Activated CD4-positive, CD25-positive, alpha-beta regulatory T cell treated with anti-CD3 and anti-CD28 coated beads, Interleukin-2, amount 50 U/mL, for 16 hours (primary cell): ENCODE data around the gene LILRB2.
"Not testable (repeated sequence)": the region's sequence is repeated elsewhere in the genome, so short reads cannot be mapped to it uniquely, and the experiment has no call there.

ENCODE experiments used
- DNase-seq: peaks from one replicate; pipeline ENCODE4 v3.0.0-alpha.2; 2020; ENCODE audit warnings: low read depth, low spot score

The LILRB2 gene

DNA sequence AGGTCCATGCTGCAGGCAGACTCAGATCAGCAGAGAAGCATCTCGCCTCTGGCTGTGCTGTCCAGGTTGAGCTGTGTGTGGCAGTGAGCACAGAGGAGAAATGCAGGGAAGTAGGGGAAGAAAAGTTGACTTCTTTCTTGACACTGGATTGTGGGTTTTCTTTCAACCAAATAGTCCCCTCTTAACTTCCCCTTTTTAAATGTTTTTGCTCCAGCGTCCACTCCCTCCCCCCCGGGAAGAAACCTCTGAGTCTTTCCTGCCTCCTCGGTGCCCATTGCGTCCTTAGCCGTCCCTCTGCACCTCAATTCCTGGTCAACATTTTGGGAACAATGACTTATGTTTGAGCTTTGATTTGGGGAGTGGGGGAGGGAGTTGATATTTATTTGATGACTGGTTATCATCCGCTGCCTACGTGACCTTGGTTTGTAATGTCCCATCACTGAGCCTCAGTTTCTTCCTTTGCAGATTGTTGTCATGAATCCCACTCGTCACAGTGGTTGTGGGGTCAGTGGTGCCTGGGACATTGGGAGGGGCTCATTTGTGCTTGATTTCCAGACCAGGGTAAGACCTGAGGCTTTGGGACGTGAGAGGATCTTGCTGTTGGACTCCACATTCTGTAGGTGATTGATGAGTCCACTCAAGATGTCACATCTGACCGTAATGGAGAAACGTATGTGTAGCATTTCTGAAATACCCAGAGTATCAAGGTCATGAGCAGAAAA is at the start of gene LILRB2:
Gene LILRB2 (minus strand): TSS at position 104 of the 722 bp plus-strand sequence. CDS start 614 bp downstream, outside the sequence.
- DNase-seq = no peak

DNA sequence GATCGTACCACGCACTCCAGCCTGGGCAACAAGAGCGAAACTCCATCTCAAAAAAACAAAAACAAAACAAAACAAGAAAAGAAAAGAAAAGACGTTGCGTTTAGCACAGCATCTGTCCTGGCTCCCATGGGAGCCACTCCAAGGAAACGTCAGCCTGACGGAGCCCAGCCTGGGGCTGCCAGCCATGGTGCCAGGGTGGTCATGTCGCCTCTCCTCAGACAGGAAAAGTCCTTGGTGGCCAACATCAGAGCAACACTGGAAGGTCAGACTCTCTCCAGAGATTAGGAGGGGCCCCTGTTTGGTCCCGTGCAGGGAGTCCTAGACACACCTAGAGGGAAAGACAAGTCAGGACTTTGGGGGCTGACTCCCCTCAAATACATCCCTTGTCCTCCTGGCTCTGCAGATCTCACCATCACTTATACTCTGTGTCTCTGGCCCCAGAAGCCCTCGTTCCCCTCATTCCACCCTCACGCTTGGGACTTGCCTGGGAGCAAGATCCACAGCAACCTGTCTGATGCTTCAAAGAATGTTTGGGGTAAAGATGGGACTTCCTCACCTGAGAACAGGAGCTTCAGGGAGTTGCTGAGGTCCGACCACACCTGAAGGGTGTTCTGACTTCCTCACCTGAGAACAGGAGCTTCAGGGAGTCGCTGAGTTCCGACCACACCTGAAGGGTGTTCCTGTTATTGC is 48.7 kb upstream of the LILRB2 start:
- no peak for DNase-seq

DNA sequence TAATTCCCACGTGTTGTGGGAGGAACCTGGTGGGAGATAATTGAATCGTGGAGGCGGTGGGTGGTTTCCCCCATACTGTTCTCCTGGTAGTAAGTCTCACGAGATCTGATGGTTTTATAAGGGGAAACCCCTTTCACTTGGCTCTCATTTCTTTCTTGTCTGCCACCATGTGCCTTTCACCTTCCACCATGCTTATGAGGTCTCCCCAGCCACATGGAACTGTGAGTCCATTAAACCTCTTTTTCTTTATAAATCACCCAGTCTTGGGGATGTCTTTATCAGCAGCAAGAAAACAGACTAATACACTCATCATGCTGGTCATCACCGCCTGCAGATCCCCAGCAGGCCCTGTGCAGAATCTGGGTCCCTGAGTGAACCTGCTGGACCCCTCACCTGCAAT is 47.9 kb upstream of the LILRB2 start:
- DNase-seq = not testable (repeated sequence)

DNA sequence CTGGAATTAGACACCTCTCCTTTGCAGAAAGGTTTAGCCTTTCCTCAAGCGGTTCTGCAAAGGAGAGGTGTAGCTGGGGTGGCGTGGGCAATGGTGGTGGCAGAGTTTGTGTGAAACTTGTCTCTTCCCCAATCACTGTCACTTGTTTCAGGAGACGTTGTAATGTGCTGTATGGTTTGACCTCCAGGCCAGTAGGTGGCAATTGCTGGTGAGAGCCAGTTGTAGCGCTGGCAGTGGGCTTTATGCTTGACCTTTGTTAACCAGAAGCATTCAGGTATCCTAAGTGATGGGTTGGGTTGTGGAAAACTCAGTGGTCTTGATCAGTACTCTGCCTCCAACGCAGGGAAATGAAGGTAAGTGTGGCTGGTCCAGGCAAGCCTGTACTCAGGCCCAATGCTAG is 44.7 kb upstream of the LILRB2 start:
- no peak for DNase-seq

DNA sequence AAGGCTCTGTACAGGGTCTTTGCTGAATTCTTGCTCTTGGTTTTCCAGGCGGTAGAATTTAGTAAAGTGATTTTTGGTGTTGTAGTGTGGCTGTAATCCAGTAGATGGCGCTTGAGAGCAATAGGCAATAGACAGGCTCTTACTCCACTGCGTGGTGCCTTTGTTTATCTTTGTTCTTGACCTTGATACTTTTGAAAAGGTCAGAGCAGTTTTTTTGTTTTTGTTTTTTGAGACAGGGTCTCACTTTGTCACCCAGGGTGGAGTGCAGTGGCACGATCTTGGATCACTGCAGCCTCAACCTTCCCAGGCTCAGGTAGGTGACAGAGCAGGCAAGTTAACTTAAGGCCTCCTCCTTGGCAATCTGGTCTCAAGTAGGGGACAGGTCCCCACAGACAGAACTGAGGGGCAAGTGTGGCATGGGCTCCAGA is 44.3 kb upstream of the LILRB2 start:
- peak; percentile 24 for DNase-seq

DNA sequence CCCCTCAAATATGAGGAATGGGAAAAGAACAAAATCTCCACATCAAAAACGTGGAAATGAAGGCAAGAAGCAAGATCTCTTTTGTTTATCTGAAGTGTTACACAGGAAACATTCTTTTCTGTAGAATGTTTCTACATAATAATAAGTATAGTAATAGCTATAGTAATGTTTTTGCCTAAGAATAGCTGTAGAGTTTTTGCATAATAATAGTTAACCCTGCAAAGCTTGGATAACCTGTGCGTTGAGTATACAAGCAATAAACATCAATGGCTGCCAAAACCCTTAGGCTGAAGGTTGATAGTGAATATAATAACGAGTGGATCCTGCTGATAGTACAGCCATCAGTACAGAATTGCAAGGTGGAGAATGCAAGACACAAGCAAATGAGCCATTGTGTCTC is 43.2 kb upstream of the LILRB2 start:
- no peak for DNase-seq

DNA sequence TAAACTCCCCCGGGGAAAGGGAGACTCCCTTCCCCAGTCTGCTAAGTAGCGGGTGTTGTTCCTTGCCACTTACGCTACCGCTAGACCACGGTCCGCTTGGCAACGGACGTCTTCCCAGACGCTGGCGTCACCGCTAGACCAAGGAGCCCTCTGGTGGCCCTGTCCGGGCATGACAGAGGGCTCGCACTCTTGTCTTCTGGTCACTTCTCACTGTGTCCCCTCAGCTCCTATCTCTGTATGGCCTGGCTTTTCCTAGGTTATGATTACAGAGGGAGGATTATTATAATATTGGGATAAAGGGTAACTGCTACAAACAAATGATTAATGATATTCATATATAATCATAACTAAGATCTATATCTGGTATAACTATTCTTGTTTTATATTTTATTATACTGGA is 42.0 kb upstream of the LILRB2 start:
- DNase-seq = not testable (repeated sequence)

DNA sequence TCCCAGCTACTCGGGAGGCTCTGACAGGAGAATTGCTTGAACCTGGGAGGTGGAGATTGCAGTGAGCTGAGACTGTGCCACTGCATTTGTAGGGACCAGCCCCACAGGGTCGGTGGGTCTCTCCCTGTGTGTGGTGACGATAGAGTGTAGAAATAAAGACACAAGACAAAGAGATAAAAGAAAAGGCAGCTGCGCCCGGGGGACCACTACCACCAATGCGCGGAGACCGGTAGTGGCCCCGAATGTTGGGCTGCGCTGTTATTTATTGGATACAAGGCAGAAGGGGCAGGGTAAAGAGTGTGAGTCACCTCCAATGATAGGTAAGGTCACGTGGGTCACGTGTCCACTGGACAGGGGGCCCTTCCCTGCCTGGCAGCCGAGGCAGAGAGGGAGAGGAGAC is 41.4 kb upstream of the LILRB2 start:
- DNase-seq = not testable (repeated sequence)

DNA sequence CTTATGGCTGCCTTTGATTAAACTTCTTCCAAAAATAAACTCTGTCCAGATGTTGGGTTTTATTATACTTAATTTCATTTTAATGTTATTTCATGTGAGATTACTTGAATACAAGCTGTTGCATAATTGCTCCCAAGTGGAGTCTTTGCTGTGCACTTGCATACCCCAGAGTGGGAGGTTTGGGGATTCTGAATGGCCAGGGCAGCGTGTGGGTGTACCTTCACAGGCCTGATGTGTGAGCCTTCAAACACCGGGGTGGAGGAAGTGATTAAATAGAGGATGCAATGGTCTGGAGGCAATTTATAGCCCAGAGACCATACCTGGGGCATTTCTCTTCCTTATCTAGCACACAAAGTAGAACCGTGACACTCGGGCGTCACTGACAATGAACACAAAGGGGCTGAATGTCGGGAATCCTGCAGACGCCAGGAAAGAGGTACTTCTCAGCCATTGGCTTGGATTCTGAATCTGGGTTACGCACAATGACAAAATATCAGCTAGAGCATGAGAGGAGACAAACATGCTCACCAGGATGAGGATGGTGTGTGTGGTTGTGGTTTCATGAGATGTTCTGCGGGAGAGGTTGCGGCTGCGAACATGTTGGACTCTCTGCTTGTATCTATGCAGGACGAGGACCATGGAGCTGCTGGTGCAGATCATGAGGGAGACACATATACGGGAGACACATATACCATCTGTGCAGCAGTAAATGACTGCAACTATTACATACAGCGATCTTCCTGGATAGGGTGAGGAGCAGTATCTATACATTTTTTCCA is 39.2 kb upstream of the LILRB2 start:
- DNase-seq = no peak

DNA sequence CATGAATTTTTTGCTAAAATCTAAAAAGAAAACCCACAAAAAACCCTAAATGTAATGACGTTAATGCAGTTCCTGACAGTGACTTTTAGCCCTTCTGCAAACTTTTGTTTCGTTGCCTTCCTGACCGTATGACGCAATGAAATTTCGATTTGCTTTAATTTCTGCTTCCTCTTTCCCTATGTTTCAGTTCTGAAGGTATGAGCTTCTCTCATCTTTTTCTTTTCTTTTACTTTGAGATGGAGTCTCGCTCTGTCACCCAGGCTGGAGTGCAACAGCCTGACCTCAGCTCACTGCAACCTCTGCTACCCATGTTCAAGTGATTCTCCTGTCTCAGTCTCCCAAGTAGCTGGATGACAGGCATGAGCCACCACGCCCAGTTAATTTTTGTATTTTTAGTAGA is 38.1 kb upstream of the LILRB2 start:
- no peak for DNase-seq

DNA sequence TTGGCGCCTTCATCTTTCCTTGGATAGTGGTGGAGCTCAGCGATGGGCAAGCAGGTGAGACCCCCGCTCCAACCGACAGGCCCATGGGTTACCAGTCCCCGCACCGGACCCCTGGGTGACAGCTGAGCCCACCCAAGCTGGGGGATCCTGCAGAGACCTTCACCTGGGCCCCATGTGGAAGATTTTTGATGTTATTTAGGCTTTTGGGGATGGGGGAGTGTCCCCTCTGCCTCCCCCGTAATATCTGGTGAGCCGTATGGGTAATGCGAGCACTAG is 37.0 kb upstream of the LILRB2 start:
- no peak for DNase-seq

DNA sequence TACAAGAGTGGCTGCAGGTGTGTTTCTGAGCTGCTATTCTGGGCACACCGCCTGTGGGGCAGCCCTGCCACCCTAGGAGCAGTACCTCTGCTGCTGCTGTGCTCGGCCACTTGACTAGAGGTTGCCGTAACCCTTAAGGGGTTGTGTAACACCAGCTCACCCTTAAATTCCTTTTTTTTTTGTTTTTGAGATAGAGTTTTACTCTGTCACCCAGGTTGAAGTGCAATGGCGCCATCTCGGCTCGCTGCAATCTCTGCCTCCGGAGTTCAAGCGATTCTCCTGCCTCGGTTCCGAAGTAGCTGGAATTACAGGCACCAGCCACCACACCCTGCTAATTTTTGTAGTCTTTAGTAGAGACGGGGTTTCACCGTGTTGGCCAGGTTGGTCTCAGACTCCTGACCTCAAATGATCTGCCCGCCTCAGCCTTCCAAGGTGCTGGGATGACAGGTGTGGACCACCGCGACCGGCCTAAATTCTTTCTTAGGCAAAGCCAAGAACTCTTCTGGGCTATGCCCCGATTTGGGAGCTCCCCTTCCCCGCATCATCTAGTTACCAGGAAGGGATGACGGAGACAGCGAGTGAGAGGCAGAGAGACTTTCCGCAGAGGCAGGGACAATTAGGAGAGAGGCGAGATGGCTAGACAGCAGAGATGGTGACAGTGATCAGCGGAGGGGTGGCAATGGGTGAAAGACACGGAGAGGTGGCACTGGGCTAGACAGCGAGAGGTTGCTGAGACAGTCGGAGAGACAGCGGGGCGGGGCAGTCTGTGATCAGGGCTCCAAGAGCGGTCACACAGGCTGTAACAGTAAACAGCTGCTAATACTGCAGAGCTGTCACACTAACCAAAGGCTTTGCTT is 36.4 kb upstream of the LILRB2 start:
- DNase-seq = no peak

DNA sequence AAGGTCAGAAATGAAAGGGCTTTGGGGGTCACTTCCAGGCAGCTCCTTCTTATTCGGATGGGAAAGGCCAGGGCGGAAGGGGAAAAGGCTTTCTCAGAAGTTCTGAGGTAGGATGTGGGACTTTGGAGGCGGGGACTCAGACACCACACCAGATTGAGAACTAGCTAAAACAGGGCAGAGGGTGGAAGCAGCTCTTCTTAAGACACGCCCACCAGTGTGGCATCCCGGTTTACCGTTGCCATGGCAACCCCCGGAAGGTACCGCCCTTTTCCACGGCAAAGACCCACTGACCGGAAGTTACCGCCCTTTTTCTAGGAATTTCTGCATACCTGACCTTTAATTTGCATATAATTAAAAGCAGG is 35.8 kb upstream of the LILRB2 start:
- no peak for DNase-seq

DNA sequence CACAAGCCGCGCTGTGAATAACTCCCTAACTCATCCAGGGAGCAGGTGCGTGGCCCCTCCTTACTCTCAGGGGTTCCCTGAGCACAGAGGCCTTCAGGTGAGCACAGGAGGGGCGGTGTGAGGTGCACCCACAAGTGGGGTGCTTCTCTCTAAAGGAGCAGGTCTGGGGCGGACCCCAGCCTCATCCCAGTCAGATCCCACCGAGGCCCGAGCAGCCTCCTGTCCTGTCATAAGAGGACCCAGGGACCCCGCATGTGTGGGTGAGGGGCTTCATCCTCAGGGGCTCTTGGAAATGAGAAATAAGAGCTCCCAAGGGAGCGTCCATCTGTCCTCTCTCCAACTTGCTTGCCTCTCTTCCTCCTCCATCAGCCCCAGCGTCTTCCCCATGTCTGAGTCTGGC is 35.0 kb upstream of the LILRB2 start:
- DNase-seq = no peak

DNA sequence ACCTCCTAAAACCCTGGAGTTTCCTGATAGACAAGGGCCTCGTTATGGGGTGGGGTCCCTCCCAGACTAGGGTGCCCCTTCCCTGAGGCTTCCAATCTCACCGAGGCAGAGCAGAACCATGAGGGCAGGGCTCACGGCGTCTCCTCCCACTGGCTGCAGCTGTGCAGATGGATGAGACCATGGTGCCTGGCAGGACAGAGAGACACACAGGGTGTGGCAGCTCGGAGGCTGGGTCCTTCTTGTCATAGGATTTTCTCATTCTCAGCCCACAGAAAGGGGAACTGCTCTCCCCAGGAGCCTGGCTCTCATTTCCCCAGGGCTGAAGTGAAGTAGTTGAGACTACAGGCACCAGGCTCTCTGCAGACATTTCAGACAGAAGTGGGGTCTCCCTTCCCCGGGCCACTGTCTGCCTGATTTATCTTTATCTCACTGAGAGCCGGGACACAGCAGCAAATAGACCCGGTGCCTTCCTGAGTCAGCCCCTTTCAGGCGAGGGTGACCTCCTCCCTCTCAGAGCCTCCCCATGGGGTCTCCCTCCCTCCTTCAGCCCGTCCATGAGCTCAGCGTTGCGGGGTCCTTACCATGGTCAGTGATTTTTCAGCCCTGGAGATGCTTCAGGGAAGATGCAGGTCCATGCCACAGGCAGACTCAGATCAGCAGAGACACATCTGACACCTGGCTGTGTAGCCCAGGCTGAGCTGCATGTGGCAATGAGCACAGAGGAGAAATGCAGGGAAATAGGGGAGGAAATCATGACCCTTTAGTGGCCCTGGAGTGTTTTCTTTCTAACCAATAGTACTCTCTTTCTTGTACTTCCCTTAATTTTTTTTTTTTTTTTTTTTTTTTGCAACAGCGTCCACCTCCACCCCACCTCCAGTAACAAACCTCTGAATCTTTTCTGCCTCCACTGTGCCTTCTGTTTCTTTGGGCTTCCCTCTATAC is 31.8 kb upstream of the LILRB2 start, which contains the start of gene LILRA5:
Gene LILRA5 (minus strand): TSS at position 731 of the 942 bp plus-strand sequence. CDS start 147 bp downstream, at position 584.
- DNase-seq = no peak

DNA sequence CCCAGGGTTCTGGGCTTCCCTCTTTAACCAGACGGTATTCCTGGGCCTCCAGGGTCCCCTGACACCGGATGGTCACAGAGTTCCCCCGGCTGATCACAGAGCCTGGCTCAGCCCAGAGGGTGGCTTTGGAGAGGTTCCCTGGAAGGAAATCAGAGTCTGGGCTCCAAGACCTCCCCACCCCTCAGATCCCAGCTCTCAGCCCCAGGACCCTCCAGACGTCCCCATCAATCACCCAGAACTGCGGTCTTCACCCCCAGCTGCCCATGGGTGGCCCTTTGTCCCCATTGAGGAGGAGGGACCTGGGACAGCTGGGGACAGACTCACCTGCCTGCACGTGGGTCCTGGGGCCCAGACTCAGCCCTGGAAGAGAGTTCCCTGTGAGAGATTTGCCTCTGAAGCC is 31.1 kb upstream of the LILRB2 start:
- no peak for DNase-seq

DNA sequence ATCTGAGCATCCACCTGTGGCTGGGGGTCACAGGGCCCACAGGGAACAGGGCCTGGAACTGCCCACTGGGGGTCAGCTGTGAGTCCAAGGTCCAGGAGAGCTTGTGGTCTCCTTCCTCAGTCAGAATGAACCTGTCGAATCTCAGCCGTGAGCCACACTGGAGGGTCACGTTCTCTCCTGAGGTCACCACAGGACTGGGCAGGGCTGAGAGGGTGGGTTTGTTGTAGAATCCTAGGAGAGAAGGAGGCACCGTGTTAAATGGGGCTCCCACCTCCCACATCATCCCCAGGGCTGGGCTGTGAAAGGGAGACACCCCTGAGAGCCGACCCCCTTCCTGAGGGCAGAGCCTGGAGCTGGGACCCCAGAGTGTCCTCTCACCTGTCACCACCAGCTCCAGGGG is 30.6 kb upstream of the LILRB2 start:
- no peak for DNase-seq

DNA sequence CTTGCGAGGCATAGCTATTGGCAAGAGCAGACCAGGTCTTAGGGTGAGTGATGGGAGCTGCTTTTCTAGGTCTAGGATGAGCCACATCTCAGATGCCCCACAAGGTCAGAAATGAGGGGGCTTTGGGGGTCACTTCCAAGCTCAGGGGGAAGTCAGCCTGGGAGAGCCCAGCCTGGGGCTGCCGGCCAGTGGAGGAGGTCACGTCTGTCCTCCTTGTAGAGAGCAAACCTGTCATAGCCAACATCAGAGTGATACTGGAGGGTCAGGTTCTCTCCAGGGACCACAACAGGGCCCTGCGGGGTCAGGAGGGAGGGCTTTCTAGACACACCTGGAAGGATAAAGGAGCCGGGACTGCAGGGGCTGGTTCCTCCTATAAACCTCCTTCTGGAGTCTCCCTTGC is 29.6 kb upstream of the LILRB2 start:
- no peak for DNase-seq

DNA sequence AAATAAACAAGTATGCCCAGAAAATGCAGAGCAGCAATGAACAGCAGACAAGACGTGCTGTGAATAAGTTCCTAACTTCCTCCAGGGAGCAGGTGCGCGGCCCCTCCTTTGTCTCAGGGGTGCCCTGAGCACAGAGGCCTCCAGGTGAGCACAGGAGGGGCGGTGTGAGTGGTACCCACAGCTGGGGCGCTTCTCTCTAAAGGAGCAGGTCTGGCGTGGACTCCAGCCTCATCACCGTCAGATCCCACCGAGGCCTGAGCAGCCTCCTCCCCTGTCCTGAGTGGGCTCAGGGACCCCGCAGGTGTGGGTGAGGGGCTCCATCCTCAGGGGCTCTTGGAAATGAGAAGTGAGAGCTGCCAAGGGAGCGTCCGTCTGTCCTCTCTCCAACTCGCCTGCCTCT is 28.9 kb upstream of the LILRB2 start:
- no peak for DNase-seq

DNA sequence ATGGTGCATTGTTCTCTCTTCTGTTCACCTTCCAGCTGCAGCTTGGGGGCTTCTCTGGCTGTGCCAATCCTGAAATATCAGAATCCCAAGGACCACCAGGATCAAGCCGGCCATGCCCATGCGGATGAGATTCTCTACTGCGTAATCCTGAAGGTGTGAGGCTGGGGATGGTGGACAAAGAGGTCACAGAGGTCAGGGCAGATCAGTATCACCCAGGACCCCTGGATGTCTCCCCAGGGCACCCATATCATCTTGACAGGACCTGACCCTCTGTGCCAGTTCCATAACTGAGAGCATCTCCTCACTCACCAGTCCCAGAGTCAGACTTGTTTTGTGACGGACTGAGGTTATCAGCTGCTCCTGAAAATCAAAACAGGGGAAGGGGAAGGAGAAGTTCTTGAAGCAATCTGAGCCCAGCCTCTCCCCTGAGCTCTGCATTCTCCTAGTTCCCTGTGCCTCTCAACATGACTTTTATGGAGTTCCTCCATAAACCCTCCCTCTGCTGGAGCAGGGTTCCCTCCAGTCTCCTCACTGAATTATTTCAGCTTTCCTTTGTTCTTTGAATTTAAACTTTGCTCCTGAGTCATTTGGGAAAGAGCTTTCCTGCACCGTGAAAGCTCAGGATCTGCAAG is 26.6 kb upstream of the LILRB2 start:
- DNase-seq = no peak
